Gastroesophageal sphincter (tissue), 3 donors: Measurements from ENCODE around the gene DIAPH2.

ENCODE experiments used
- EP300 ChIP-seq: sonication (generic); formaldehyde crosslinking; IDR thresholded peaks from one replicate; pipeline ENCODE4 v1.6.1; 2017; ENCODE audit warnings: antibody characterized with exemption, mild to moderate bottlenecking
- POLR2A ChIP-seq, 2 donors: fragments of 450-650 bp; IDR thresholded peaks; one replicate each; pipeline ENCODE4 v1.6.1; 2017; ENCODE audit warnings: antibody characterized with exemption in 2 of 2, mild to moderate bottlenecking in 2 of 2, moderate library complexity in 1 of 2
- POLR2AphosphoS5 ChIP-seq: sonication (generic); formaldehyde crosslinking; IDR thresholded peaks from one replicate; pipeline ENCODE4 v1.6.1; 2017; ENCODE audit warnings: antibody characterized with exemption
- TF ChIP-seq, protein P1 (sequence below), 4 experiments: fragments of 200-600 bp in 2 of 4; fragments of 450-650 bp in 2 of 4; sonication (generic) in 1 of 4; IDR thresholded peaks; one replicate each; pipeline ENCODE4 v1.5.1; 2017 to 2019; ENCODE audit warnings: antibody characterized with exemption in 4 of 4, mild to moderate bottlenecking in 2 of 4, moderate library complexity in 2 of 4

DNA sequence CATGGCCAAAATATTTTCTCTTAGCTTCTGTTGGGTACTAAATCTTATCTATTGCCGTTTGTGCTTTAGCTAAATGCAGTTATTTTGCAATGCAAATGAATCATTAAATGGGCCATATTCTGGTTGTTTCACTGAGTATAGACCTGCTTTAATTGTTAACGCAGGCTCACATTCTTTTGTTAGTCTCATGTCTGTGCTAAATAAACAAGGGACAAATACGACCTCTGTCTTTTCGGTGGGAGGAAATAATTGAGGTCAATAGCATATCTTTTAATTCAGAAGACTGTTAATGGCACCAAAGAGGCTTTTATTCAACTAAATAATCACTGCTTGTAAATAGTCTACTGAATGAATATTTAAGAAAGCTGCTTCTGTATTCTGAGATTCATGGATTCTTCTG lies 76.9 kb downstream of the DIAPH2 start:
- TF ChIP-seq, protein P1, sequence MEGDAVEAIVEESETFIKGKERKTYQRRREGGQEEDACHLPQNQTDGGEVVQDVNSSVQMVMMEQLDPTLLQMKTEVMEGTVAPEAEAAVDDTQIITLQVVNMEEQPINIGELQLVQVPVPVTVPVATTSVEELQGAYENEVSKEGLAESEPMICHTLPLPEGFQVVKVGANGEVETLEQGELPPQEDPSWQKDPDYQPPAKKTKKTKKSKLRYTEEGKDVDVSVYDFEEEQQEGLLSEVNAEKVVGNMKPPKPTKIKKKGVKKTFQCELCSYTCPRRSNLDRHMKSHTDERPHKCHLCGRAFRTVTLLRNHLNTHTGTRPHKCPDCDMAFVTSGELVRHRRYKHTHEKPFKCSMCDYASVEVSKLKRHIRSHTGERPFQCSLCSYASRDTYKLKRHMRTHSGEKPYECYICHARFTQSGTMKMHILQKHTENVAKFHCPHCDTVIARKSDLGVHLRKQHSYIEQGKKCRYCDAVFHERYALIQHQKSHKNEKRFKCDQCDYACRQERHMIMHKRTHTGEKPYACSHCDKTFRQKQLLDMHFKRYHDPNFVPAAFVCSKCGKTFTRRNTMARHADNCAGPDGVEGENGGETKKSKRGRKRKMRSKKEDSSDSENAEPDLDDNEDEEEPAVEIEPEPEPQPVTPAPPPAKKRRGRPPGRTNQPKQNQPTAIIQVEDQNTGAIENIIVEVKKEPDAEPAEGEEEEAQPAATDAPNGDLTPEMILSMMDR (IDR thresholded peaks at IDR 0.05), result no peak
- TF ChIP-seq POLR2AphosphoS5, result no peak
- no peak for TF ChIP-seq EP300
- TF ChIP-seq POLR2A (IDR thresholded peaks at IDR 0.05), result no peak
